Ascending aorta (tissue), 2 donors: ENCODE measurements around the gene NME7. TPM values are rescaled to one million over a fixed set of nuclear protein-coding genes. Genes with fewer than 3 reads are reported as not detected.

ENCODE experiments used
- DNase-seq, 2 donors: peaks; one replicate each; pipeline ENCODE4 v3.0.0-alpha.2; 2019; ENCODE audit warnings: low spot score in 2 of 2
- H3K27ac ChIP-seq, 2 donors: fragments of 200-600 bp; sonication (generic); one replicate each; pipeline ENCODE4 v1.5.1; 2016 to 2017; ENCODE audit warnings: mild to moderate bottlenecking in 1 of 2
- H3K27me3 ChIP-seq: fragments of 200-600 bp; sonication (generic); one replicate; pipeline ENCODE4 v1.5.1; 2017
- H3K36me3 ChIP-seq, 2 donors: fragments of 200-600 bp; sonication (generic); one replicate each; pipeline ENCODE4 v1.5.1; 2016
- H3K4me1 ChIP-seq, 2 donors: fragments of 200-600 bp; sonication (generic); one replicate each; pipeline ENCODE4 v1.5.1; 2016 to 2017; ENCODE audit warnings: mild to moderate bottlenecking in 1 of 2
- H3K4me3 ChIP-seq, 2 donors: fragments of 200-600 bp; sonication (generic); one replicate each; pipeline ENCODE4 v1.5.1; 2016 to 2017; ENCODE audit warnings: mild to moderate bottlenecking in 1 of 2
- H3K9me3 ChIP-seq, 2 donors: fragments of 200-600 bp; sonication (generic); one replicate each; pipeline ENCODE4 v1.5.1; 2016
- intact Hi-C: fragments of 100-400 bp; cut with DNase I; formaldehyde crosslinking; loops from one replicate; pipeline ENCODE4 v1.15.1; 2023
- total RNA-seq: library from RNA; depleted of rRNA; stranded (reverse); fragments of >200 nt; gene quantifications from one replicate; pipeline ENCODE4 v1.1.0, GENCODE V29; 2016
- TF ChIP-seq, protein P1 (sequence below), 3 experiments: fragments of 200-600 bp in 2 of 3; fragments of 450-650 bp in 1 of 3; sonication (generic) in 2 of 3; IDR thresholded peaks; one replicate each; pipeline ENCODE4 v1.5.1; 2016 to 2019; ENCODE audit warnings: antibody characterized with exemption in 3 of 3, mild to moderate bottlenecking in 1 of 3, moderate library complexity in 1 of 3

The NME7 gene
- total RNA-seq, 1 donor from 2014 or later = 4.9 TPM

- Histone ChIP-seq H3K9me3 (no peaks in the 10 kb centered on the region), H3K4me3 (no peak overlapping the region), H3K36me3 (peaks cover 0 to 18% of the 10 kb centered on the region in 2 donors), H3K4me1 (no peaks in the 10 kb centered on the region), H3K27ac (no peak overlapping the region), H3K27me3 (no peaks in the 10 kb centered on the region)
- TF ChIP-seq, protein P1, sequence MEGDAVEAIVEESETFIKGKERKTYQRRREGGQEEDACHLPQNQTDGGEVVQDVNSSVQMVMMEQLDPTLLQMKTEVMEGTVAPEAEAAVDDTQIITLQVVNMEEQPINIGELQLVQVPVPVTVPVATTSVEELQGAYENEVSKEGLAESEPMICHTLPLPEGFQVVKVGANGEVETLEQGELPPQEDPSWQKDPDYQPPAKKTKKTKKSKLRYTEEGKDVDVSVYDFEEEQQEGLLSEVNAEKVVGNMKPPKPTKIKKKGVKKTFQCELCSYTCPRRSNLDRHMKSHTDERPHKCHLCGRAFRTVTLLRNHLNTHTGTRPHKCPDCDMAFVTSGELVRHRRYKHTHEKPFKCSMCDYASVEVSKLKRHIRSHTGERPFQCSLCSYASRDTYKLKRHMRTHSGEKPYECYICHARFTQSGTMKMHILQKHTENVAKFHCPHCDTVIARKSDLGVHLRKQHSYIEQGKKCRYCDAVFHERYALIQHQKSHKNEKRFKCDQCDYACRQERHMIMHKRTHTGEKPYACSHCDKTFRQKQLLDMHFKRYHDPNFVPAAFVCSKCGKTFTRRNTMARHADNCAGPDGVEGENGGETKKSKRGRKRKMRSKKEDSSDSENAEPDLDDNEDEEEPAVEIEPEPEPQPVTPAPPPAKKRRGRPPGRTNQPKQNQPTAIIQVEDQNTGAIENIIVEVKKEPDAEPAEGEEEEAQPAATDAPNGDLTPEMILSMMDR (IDR thresholded peaks at IDR 0.05) = no peak
- no peak for DNase-seq
- intact Hi-C loops = no loop called here
Measured at GRCh38 chr1:169307176-169307575, 60.4 kb downstream of the NME7 start.

GRCh38 chr1:169305948-169306347, 61.6 kb downstream of the NME7 start:
- TF ChIP-seq, protein P1 (IDR thresholded peaks at IDR 0.05) = no peak
- Histone ChIP-seq H3K27me3 (no peaks in the 10 kb centered on the region), H3K36me3 (peaks cover 0 to 18% of the 10 kb centered on the region in 2 donors), H3K4me1 (no peaks in the 10 kb centered on the region), H3K4me3 (no peak overlapping the region), H3K9me3 (no peaks in the 10 kb centered on the region), H3K27ac (no peak overlapping the region)
- DNase-seq = no peak
- intact Hi-C loops = no loop called here

DNA sequence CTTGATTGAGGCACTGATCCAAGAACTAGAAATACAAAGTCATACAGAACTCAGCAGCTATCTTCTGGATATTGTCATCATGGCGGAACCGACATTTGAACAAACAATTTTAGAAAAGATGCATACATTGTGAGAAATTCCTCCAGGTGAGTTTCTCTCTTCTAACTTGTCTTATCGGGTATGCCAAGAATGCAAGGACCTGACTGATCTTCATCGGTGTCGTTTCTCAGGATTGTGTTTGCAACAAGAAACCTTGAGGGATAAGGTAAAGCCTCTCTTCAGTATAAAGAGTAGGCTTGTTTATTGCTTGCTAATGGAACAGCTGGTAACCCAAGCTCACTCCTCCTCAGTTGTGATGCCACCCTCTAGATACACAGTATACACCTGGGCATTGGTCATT, 62.2 kb downstream of the NME7 start:
- no peaks in the 10 kb centered on the region for H3K27me3 ChIP-seq
- TF ChIP-seq, protein P1 (IDR thresholded peaks at IDR 0.05) = no peak
- peaks cover 0 to 18% of the 10 kb centered on the region in 2 donors for H3K36me3 ChIP-seq
- H3K9me3 ChIP-seq = no peaks in the 10 kb centered on the region
- H3K4me1 ChIP-seq = no peaks in the 10 kb centered on the region
- no peak for DNase-seq
- H3K27ac ChIP-seq = no peak overlapping the region
- intact Hi-C loops = no loop called here
- H3K4me3 ChIP-seq = no peak overlapping the region

DNA sequence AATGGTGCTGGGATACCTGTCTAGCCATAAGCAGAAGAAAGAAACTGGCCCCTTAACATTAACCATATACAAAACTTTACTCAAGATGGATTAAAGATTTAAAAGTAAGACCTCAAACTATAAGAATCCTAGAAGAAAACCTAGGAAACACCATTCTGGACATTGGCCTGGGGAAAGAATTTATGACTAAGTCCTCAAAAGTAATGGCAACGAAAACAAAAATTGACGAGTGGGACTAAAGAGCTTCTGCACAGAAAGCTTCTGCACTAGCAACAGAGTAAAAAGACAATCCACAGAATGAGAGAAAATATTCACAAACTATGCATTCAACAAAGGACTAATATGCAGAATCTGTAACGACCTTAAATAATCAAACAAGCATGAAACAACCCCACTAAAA, 66.7 kb downstream of the NME7 start:
- intact Hi-C loops = no loop called here
- peaks cover 0 to 7% of the 10 kb centered on the region in 2 donors for H3K36me3 ChIP-seq
- no peak overlapping the region for H3K27ac ChIP-seq
- no peak overlapping the region for H3K4me3 ChIP-seq
- H3K4me1 ChIP-seq = no peaks in the 10 kb centered on the region
- H3K9me3 ChIP-seq = no peaks in the 10 kb centered on the region
- no peaks in the 10 kb centered on the region for H3K27me3 ChIP-seq
- DNase-seq = no peak
- TF ChIP-seq, protein P1 (IDR thresholded peaks at IDR 0.05) = no peak

- Histone ChIP-seq H3K36me3 (no peaks in the 10 kb centered on the region), H3K9me3 (no peaks in the 10 kb centered on the region), H3K4me1 (no peaks in the 10 kb centered on the region), H3K27me3 (no peaks in the 10 kb centered on the region), H3K4me3 (no peak overlapping the region), H3K27ac (no peak overlapping the region)
- TF ChIP-seq, protein P1 (IDR thresholded peaks at IDR 0.05) = no peak
- intact Hi-C loops = no loop called here
- no peak for DNase-seq
Measured at GRCh38 chr1:169298441-169298840, 69.2 kb downstream of the NME7 start.

GRCh38 chr1:169295846-169296245, 71.8 kb downstream of the NME7 start:
- TF ChIP-seq, protein P1 (IDR thresholded peaks at IDR 0.05) = no peak
- Histone ChIP-seq H3K27me3 (no peaks in the 10 kb centered on the region), H3K27ac (no peak overlapping the region), H3K4me3 (no peak overlapping the region), H3K9me3 (no peaks in the 10 kb centered on the region), H3K36me3 (no peaks in the 10 kb centered on the region), H3K4me1 (no peaks in the 10 kb centered on the region)
- intact Hi-C loops = no loop called here
- DNase-seq = no peak
